Loucy (cell line): ENCODE results near the gene NTN5.

Source experiments
- H2AFZ ChIP-seq: fragments of 200-600 bp; sonication (generic); 2 replicates; pipeline ENCODE4 v1.6.0; 2016; ENCODE audit warnings: antibody characterized with exemption, mild to moderate bottlenecking, low read length, moderate library complexity
- H3F3A ChIP-seq: fragments of 200-600 bp; 2 replicates; pipeline ENCODE4 v1.6.0; 2016; ENCODE audit warnings: antibody characterized with exemption, low read depth, mild to moderate bottlenecking
- H3K27me3 ChIP-seq: fragments of 200-600 bp; sonication (generic); 2 replicates; pipeline ENCODE4 v1.6.1; 2014; ENCODE audit warnings: low read length, mild to moderate bottlenecking; ENCODE audit not compliant: insufficient read depth, poor library complexity, severe bottlenecking
- H3K36me3 ChIP-seq: fragments of 200-600 bp; sonication (generic); 2 replicates; pipeline ENCODE4 v1.6.1; 2016; ENCODE audit warnings: low read length; ENCODE audit not compliant: insufficient read depth
- H3K4me1 ChIP-seq: fragments of 200-600 bp; sonication (generic); 2 replicates; pipeline ENCODE4 v1.5.1; 2014; ENCODE audit warnings: low read length, mild to moderate bottlenecking; ENCODE audit not compliant: insufficient read depth, poor library complexity, severe bottlenecking
- H3K4me2 ChIP-seq: fragments of 200-600 bp; sonication (generic); 2 replicates; pipeline ENCODE4 v1.6.0; 2014; ENCODE audit warnings: antibody characterized with exemption, low read length, low read depth, mild to moderate bottlenecking; ENCODE audit not compliant: poor library complexity, severe bottlenecking
- H3K4me3 ChIP-seq: fragments of 200-600 bp; sonication (generic); 2 replicates; pipeline ENCODE4 v1.5.1; 2014; ENCODE audit warnings: low read length, mild to moderate bottlenecking, mixed read lengths; ENCODE audit not compliant: poor library complexity, severe bottlenecking
- H3K79me2 ChIP-seq: fragments of 200-600 bp; sonication (generic); 2 replicates; pipeline ENCODE4 v1.6.1; 2014; ENCODE audit warnings: low read length; ENCODE audit not compliant: insufficient read depth
- H3K9ac ChIP-seq: fragments of 200-600 bp; sonication (generic); 2 replicates; pipeline ENCODE4 v1.6.0; 2014; ENCODE audit warnings: mild to moderate bottlenecking, low read depth, low read length, moderate library complexity; ENCODE audit not compliant: poor library complexity, severe bottlenecking
- H3K9me2 ChIP-seq: fragments of 200-600 bp; sonication (generic); replicated peaks from 2 replicates; pipeline ENCODE4 v1.6.1; 2016; ENCODE audit warnings: low read depth, low read length, mixed read lengths
- H3K9me3 ChIP-seq: fragments of 200-600 bp; sonication (generic); 2 replicates; pipeline ENCODE4 v1.6.1; 2014; ENCODE audit warnings: mild to moderate bottlenecking, antibody characterized with exemption, low read length, low read depth; ENCODE audit not compliant: insufficient read depth
- H4K20me1 ChIP-seq: fragments of 200-600 bp; sonication (generic); 2 replicates; pipeline ENCODE4 v1.6.0; 2014; ENCODE audit warnings: antibody characterized with exemption, low read length, mild to moderate bottlenecking; ENCODE audit not compliant: insufficient read depth, poor library complexity, severe bottlenecking
- CTCF ChIP-seq: fragments of 200-600 bp; sonication (generic); conservative IDR thresholded peaks from 2 replicates; pipeline ENCODE4 v1.5.1; 2014; ENCODE audit warnings: mild to moderate bottlenecking, antibody characterized with exemption, low read length
- EZH2phosphoT487 ChIP-seq: fragments of 200-600 bp; IDR thresholded peaks from 2 replicates; pipeline ENCODE4 v1.6.1; 2018; ENCODE audit warnings: antibody characterized with exemption, mild to moderate bottlenecking, moderate library complexity, borderline replicate concordance

Gene NTN5

GRCh38 chr19:48674216-48674809 is 1.5 kb upstream of the NTN5 start:
- no peaks in the 10 kb centered on the region for H3K36me3 ChIP-seq

GRCh38 chr19:48673436-48674100 is 751 bp upstream of the NTN5 start:
- Histone ChIP-seq H3K36me3 (no peaks in the 10 kb centered on the region), H4K20me1 (no peaks in the 10 kb centered on the region), H3K4me2 (no peak overlapping the region), H3K9me2 (no peaks in the 10 kb centered on the region), H3K4me1 (no peaks in the 10 kb centered on the region), H2AFZ (no peak overlapping the region), H3K4me3 (no peak overlapping the region), H3K79me2 (no peaks in the 10 kb centered on the region), H3K9ac (no peak overlapping the region), H3K9me3 (no peaks in the 10 kb centered on the region), H3K27me3 (no peaks in the 10 kb centered on the region), H3F3A (no peaks in the 10 kb centered on the region)
- TF ChIP-seq EZH2phosphoT487 (no peak), CTCF (no peak)

More at GRCh38 chr19:48674216-48674809, 1.5 kb upstream of the NTN5 start:
- H2AFZ ChIP-seq, result no peak overlapping the region
- no peaks in the 10 kb centered on the region for H3K79me2 ChIP-seq
- TF ChIP-seq EZH2phosphoT487, result no peak
- no peak for TF ChIP-seq CTCF
- no peaks in the 10 kb centered on the region for H3K9me2 ChIP-seq
- no peak overlapping the region for H3K9ac ChIP-seq
- no peaks in the 10 kb centered on the region for H3K9me3 ChIP-seq
- H3K4me3 ChIP-seq, result no peak overlapping the region
- H3F3A ChIP-seq, result no peaks in the 10 kb centered on the region
- H4K20me1 ChIP-seq, result no peaks in the 10 kb centered on the region
- H3K4me1 ChIP-seq, result no peaks in the 10 kb centered on the region
- H3K27me3 ChIP-seq, result no peaks in the 10 kb centered on the region
- no peak overlapping the region for H3K4me2 ChIP-seq

- no peaks in the 10 kb centered on the region for H3K36me3 ChIP-seq
- no peak overlapping the region for H2AFZ ChIP-seq
- no peaks in the 10 kb centered on the region for H3K27me3 ChIP-seq
- H3K4me3 ChIP-seq, result no peak overlapping the region
- no peak overlapping the region for H3K9ac ChIP-seq
- no peaks in the 10 kb centered on the region for H3K9me3 ChIP-seq
- H3K79me2 ChIP-seq, result no peaks in the 10 kb centered on the region
- H3K4me1 ChIP-seq, result no peaks in the 10 kb centered on the region
- H4K20me1 ChIP-seq, result no peaks in the 10 kb centered on the region
- no peak overlapping the region for H3K4me2 ChIP-seq
- H3F3A ChIP-seq, result no peaks in the 10 kb centered on the region
- no peak for TF ChIP-seq CTCF
- no peak for TF ChIP-seq EZH2phosphoT487
- H3K9me2 ChIP-seq, result no peaks in the 10 kb centered on the region
These were observed 1.3 kb downstream of the NTN5 start for GRCh38 chr19:48671446-48671995.
